Measurements from ENCODE around the gene LARGE1.

The LARGE1 gene

GRCh38 chr22:33347002-33347401, 573.3 kb downstream of the LARGE1 start:
- no peak for DNase-seq

GRCh38 chr22:33341611-33342010, 578.7 kb downstream of the LARGE1 start:
- DNase-seq: no peak

- DNase-seq: no peak
Observed at GRCh38 chr22:33337524-33337923, 582.8 kb downstream of the LARGE1 start.

- DNase-seq: no peak
Observed at GRCh38 chr22:33335611-33336279, 584.5 kb downstream of the LARGE1 start.

GRCh38 chr22:33332538-33332937, 587.7 kb downstream of the LARGE1 start:
- DNase-seq: no peak

- no peak for DNase-seq
Observed at GRCh38 chr22:33331017-33331416, 589.3 kb downstream of the LARGE1 start.

- no peak for DNase-seq
Observed at GRCh38 chr22:33330534-33330933, 589.7 kb downstream of the LARGE1 start.

- DNase-seq: no peak
Observed at GRCh38 chr22:33329398-33329797, 590.9 kb downstream of the LARGE1 start.

- no peak for DNase-seq
Observed at GRCh38 chr22:33328789-33329296, 591.4 kb downstream of the LARGE1 start.

GRCh38 chr22:33327348-33327860, 592.9 kb downstream of the LARGE1 start:
- no peak for DNase-seq

GRCh38 chr22:33326540-33327295, 593.6 kb downstream of the LARGE1 start:
- DNase-seq: no peak

GRCh38 chr22:33325232-33326004, 594.9 kb downstream of the LARGE1 start:
- DNase-seq: peak in 1 of 2 experiments; percentile 10

GRCh38 chr22:33324228-33324627, 596.0 kb downstream of the LARGE1 start:
- peak in 1 of 2 experiments; percentile 9 for DNase-seq

- DNase-seq: no peak
Observed at GRCh38 chr22:33321466-33321865, 598.8 kb downstream of the LARGE1 start.

GRCh38 chr22:33315954-33316353, 604.3 kb downstream of the LARGE1 start:
- no peak for DNase-seq

GRCh38 chr22:33315117-33315516, 605.2 kb downstream of the LARGE1 start:
- no peak for DNase-seq

GRCh38 chr22:33314316-33314715, 606.0 kb downstream of the LARGE1 start:
- peak in 1 of 2 experiments; percentile 2 for DNase-seq

- DNase-seq: no peak
Observed at GRCh38 chr22:33303099-33303498, 617.2 kb downstream of the LARGE1 start.

GRCh38 chr22:33302549-33302948, 617.7 kb downstream of the LARGE1 start:
- peak in 1 of 2 experiments; percentile 37 for DNase-seq

GRCh38 chr22:33302049-33302545, 618.2 kb downstream of the LARGE1 start:
- peak; percentile 50 to 85 for DNase-seq

GRCh38 chr22:33300165-33300564, 620.1 kb downstream of the LARGE1 start:
- no peak for DNase-seq

GRCh38 chr22:33299245-33299956, 620.9 kb downstream of the LARGE1 start:
- no peak for DNase-seq

All from NCI-H526 (cell line).